ENCODE results near the gene TMCC3.

DNA sequence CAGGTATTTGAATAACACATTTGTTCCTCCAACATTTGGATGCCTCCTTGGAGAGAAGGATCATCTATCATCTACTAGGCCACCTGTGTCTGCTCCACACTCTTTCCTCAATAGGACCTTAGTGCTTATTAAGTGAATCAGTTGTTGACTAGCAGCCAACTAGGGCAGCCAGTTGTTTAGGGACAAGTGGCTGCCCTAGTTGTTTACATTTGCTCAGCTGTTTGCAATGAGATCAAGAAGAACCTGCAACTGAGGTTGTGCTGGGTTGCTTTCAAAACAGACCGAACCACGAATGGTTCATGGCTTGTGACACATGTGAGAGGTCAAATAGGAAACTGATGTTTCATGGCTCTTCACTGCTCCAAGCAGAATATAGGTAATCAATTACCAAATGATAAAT is 53.8 kb downstream of the TMCC3 start:
- TF ChIP-seq CREB1 (CRISPR knock-in tag; IDR thresholded peaks at IDR 0.05; ENCODE audit: low read depth) (no peak), ZNF331 (CRISPR knock-in tag; IDR thresholded peaks at IDR 0.05; ENCODE audit: low read depth) (no peak), POLR2AphosphoS5 (IDR thresholded peaks at IDR 0.05; ENCODE audit: low read depth) (no peak)
- TF ChIP-seq, protein P1, sequence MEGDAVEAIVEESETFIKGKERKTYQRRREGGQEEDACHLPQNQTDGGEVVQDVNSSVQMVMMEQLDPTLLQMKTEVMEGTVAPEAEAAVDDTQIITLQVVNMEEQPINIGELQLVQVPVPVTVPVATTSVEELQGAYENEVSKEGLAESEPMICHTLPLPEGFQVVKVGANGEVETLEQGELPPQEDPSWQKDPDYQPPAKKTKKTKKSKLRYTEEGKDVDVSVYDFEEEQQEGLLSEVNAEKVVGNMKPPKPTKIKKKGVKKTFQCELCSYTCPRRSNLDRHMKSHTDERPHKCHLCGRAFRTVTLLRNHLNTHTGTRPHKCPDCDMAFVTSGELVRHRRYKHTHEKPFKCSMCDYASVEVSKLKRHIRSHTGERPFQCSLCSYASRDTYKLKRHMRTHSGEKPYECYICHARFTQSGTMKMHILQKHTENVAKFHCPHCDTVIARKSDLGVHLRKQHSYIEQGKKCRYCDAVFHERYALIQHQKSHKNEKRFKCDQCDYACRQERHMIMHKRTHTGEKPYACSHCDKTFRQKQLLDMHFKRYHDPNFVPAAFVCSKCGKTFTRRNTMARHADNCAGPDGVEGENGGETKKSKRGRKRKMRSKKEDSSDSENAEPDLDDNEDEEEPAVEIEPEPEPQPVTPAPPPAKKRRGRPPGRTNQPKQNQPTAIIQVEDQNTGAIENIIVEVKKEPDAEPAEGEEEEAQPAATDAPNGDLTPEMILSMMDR (conservative IDR thresholded peaks at IDR 0.05; ENCODE audit: low read depth in 2 of 2) = no peak
- TF ChIP-seq, protein P2, sequence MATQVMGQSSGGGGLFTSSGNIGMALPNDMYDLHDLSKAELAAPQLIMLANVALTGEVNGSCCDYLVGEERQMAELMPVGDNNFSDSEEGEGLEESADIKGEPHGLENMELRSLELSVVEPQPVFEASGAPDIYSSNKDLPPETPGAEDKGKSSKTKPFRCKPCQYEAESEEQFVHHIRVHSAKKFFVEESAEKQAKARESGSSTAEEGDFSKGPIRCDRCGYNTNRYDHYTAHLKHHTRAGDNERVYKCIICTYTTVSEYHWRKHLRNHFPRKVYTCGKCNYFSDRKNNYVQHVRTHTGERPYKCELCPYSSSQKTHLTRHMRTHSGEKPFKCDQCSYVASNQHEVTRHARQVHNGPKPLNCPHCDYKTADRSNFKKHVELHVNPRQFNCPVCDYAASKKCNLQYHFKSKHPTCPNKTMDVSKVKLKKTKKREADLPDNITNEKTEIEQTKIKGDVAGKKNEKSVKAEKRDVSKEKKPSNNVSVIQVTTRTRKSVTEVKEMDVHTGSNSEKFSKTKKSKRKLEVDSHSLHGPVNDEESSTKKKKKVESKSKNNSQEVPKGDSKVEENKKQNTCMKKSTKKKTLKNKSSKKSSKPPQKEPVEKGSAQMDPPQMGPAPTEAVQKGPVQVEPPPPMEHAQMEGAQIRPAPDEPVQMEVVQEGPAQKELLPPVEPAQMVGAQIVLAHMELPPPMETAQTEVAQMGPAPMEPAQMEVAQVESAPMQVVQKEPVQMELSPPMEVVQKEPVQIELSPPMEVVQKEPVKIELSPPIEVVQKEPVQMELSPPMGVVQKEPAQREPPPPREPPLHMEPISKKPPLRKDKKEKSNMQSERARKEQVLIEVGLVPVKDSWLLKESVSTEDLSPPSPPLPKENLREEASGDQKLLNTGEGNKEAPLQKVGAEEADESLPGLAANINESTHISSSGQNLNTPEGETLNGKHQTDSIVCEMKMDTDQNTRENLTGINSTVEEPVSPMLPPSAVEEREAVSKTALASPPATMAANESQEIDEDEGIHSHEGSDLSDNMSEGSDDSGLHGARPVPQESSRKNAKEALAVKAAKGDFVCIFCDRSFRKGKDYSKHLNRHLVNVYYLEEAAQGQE (IDR thresholded peaks at IDR 0.05; ENCODE audit: unreplicated experiment) = no peak

Data from GM23338 (cell line).